GM12878 (cell line): ENCODE results near the gene MAML2. TPM values are rescaled to one million over a fixed set of nuclear protein-coding genes. Genes with fewer than 3 reads are reported as not detected.

Source experiments
- ATAC-seq: fragments of 200-7000 bp; cut with Tn5 transposase; 3 replicates; pipeline ENCODE4 v1.9.1; 2020; ENCODE audit warnings: mild to moderate bottlenecking, moderate library complexity
- BruUV-seq: library from RNA; stranded (reverse); fragments of 400-500 nt; replicated peaks from 2 replicates; lab custom pipeline; 2021; lab: Mats Ljungman, UMichigan
- CTCF ChIA-PET: fragments of 300-600 bp; sonication (Branson Sonifier 250); formaldehyde crosslinking; extraction: SDS; loops from one replicate; lab custom pipeline; 2021; ENCODE audit warnings: inconsistent platforms; lab: Yijun Ruan, JAX
- POLR2A ChIA-PET: fragments of 350-600 bp; formaldehyde crosslinking; extraction: SDS; loops from one replicate; lab custom pipeline; 2021; ENCODE audit warnings: inconsistent platforms; lab: Charles Lee
- RAD21 ChIA-PET: fragments of 300-600 bp; sonication (Branson Sonifier 250); formaldehyde crosslinking; loops from one replicate; lab custom pipeline; 2023; ENCODE audit warnings: antibody characterized with exemption; ENCODE audit not compliant: unreplicated experiment; lab: Charles Lee
- SMC1A ChIA-PET: fragments of 300-600 bp; sonication (Branson Sonifier 250); formaldehyde crosslinking; loops from one replicate; lab custom pipeline; 2023; ENCODE audit not compliant: unreplicated experiment, uncharacterized antibody; lab: Charles Lee
- DNase-seq: peaks from one replicate; pipeline ENCODE4 v3.0.0-alpha.2; 2011; ENCODE audit warnings: low read depth, low spot score
- FAIRE-seq: peaks from 3 replicates; lab custom pipeline; 2011; peaks lifted over from hg19 to GRCh38; lab: Jason Lieb, UNC
- H2AFZ ChIP-seq: 2 replicates; pipeline ENCODE4 v1.6.0; 2011; ENCODE audit warnings: low read depth, low read length, control low read depth; ENCODE audit not compliant: control insufficient read depth
- H3K27ac ChIP-seq: 2 replicates; pipeline ENCODE4 v1.5.1; 2011; ENCODE audit warnings: control low read depth; ENCODE audit not compliant: control insufficient read depth, insufficient read depth
- H3K27me3 ChIP-seq, 2 experiments: replicated peaks in 1 of 2; 2 replicates each; pipeline versions ENCODE4 v1.6.0 to v1.6.1; 2011; ENCODE audit warnings: low read length in 1 of 2; ENCODE audit not compliant: control insufficient read depth in 2 of 2, insufficient read depth in 2 of 2
- H3K36me3 ChIP-seq, 2 experiments: 2 replicates each; pipeline ENCODE4 v1.5.1; 2011; ENCODE audit warnings: low read length in 1 of 2; ENCODE audit not compliant: control insufficient read depth in 2 of 2, insufficient read depth in 2 of 2
- H3K4me1 ChIP-seq: 2 replicates; pipeline ENCODE4 v1.6.1; 2011; ENCODE audit warnings: mild to moderate bottlenecking, low read length, moderate library complexity, mixed read lengths; ENCODE audit not compliant: control insufficient read depth, insufficient read depth
- H3K4me2 ChIP-seq: 2 replicates; pipeline ENCODE4 v1.6.0; 2011; ENCODE audit warnings: control low read depth; ENCODE audit not compliant: control insufficient read depth, insufficient read depth
- H3K4me3 ChIP-seq: fragments of 200-600 bp; sonication (generic); 2 replicates; pipeline ENCODE4 v1.5.1; 2016
- H3K79me2 ChIP-seq: 2 replicates; pipeline ENCODE4 v1.6.0; 2011; ENCODE audit warnings: low read length; ENCODE audit not compliant: control insufficient read depth, insufficient read depth
- H3K9ac ChIP-seq: 2 replicates; pipeline ENCODE4 v1.8.0; 2011; ENCODE audit warnings: low read length, control low read depth, mixed read lengths; ENCODE audit not compliant: control insufficient read depth, insufficient read depth
- H3K9me3 ChIP-seq: replicated peaks from 3 replicates; pipeline ENCODE4 v1.5.1; 2011; ENCODE audit warnings: mild to moderate bottlenecking, low read length; ENCODE audit not compliant: control insufficient read depth, insufficient read depth
- H4K20me1 ChIP-seq: 2 replicates; pipeline ENCODE4 v1.6.0; 2011; ENCODE audit not compliant: control insufficient read depth, insufficient read depth
- CHD4 ChIP-seq: fragments of 200-600 bp; sonication (generic); IDR thresholded peaks from 2 replicates; pipeline ENCODE4 v1.6.1; 2016; ENCODE audit warnings: mild to moderate bottlenecking
- CREB1 ChIP-seq: IDR thresholded peaks from 2 replicates; pipeline ENCODE4 v1.6.1; 2012; ENCODE audit warnings: low read depth, mild to moderate bottlenecking, inconsistent platforms
- LARP7 ChIP-seq: fragments of 450-650 bp; IDR thresholded peaks from 2 replicates; pipeline ENCODE4 v1.6.1; 2017; ENCODE audit warnings: mild to moderate bottlenecking
- MXI1 ChIP-seq: fragments of 150-350 bp; IDR thresholded peaks from 2 replicates; pipeline ENCODE4 v1.6.1; 2011; ENCODE audit warnings: low read depth, mild to moderate bottlenecking, inconsistent platforms, low read length, improper control_type of control experiment
- NFYB ChIP-seq: IDR thresholded peaks from 2 replicates; pipeline ENCODE4 v1.6.1; 2011; ENCODE audit warnings: low read depth, mild to moderate bottlenecking, low read length, improper control_type of control experiment, moderate library complexity; ENCODE audit not compliant: insufficient read depth
- NR2C2 ChIP-seq: IDR thresholded peaks from 2 replicates; pipeline ENCODE4 v1.6.1; 2011; ENCODE audit warnings: borderline replicate concordance, low read depth; ENCODE audit not compliant: control insufficient read depth, insufficient read length
- PML ChIP-seq: IDR thresholded peaks from 2 replicates; pipeline ENCODE4 v1.6.1; 2012; ENCODE audit warnings: low read length, inconsistent platforms
- PRDM15 ChIP-seq: fragments of 450-650 bp; formaldehyde crosslinking; IDR thresholded peaks from 2 replicates; pipeline ENCODE4 v1.4.0; 2020; ENCODE audit warnings: mild to moderate bottlenecking, moderate library complexity
- SMARCA5 ChIP-seq: fragments of 450-650 bp; IDR thresholded peaks from 2 replicates; pipeline ENCODE4 v1.6.1; 2017; ENCODE audit warnings: mild to moderate bottlenecking
- SPI1 ChIP-seq: IDR thresholded peaks from 2 replicates; pipeline ENCODE4 v1.6.1; 2011; ENCODE audit warnings: low read depth, mild to moderate bottlenecking, low read length, moderate library complexity, borderline replicate concordance; ENCODE audit not compliant: insufficient read depth
- STAT3 ChIP-seq: IDR thresholded peaks from 2 replicates; pipeline ENCODE4 v1.6.1; 2011; ENCODE audit warnings: low read depth, low read length, improper control_type of control experiment
- TBL1XR1 ChIP-seq: IDR thresholded peaks from 2 replicates; pipeline ENCODE4 v1.6.1; 2012; ENCODE audit warnings: low read depth, low read length, improper control_type of control experiment
- WRNIP1 ChIP-seq: IDR thresholded peaks from 2 replicates; pipeline ENCODE4 v1.6.1; 2011; ENCODE audit warnings: low read depth, low read length, improper control_type of control experiment, borderline replicate concordance
- ZNF687 ChIP-seq: fragments of 450-650 bp; IDR thresholded peaks from 2 replicates; pipeline ENCODE4 v1.6.1; 2017; ENCODE audit warnings: mild to moderate bottlenecking, moderate library complexity
- ZSCAN29 ChIP-seq: fragments of 450-650 bp; IDR thresholded peaks from 2 replicates; pipeline ENCODE4 v1.6.1; 2017; ENCODE audit warnings: mild to moderate bottlenecking, moderate library complexity
- WGBS: methylation state at CpG from one replicate; pipeline ENCODE4 v1.1.6; 2016; ENCODE audit warnings: low lambda C conversion rate; ENCODE audit not compliant: insufficient replicate concordance, insufficient coverage; ENCODE audit errors: missing lambda C conversion rate; 5-methylcytosine and 5-hydroxymethylcytosine counted together
- in situ Hi-C: fragments of 300-500 bp; cut with MboI; formaldehyde crosslinking; loops from 9 replicates; pipeline ENCODE4 v1.14.3; 2018; ENCODE audit warnings: mixed read lengths
- intact Hi-C: fragments of 100-400 bp; cut with micrococcal nuclease; formaldehyde crosslinking; loops from one replicate; pipeline ENCODE4 v1.14.2; 2022; ENCODE audit not compliant: unreplicated experiment
- polyA plus RNA-seq, 11 experiments: library from polyadenylated mRNA; depleted of rRNA in 4 of 11; unstranded in 6 of 11; stranded (reverse) in 5 of 11; fragments of >200 nt; fragmentation: Nextera tagmentation in 4 of 11; fragmentation: Illumina TruSeq in 1 of 11; extraction: Ambion mirVana in 4 of 11; extraction: Trizol in 1 of 11; gene quantifications; 1 replicate in 1 of 11; 2 replicates in 10 of 11; pipeline versions ENCODE4 v1.2.1 to v1.2.3, GENCODE V29; 2011 to 2016; ENCODE audit warnings: inconsistent platforms in 2 of 11, missing spikeins in 2 of 11, low read depth in 1 of 11
- total RNA-seq, 4 experiments: library from RNA; depleted of rRNA in 3 of 4; stranded (reverse); fragments of >200 nt in 3 of 4; fragmentation: Illumina TruSeq in 1 of 4; extraction: Trizol in 1 of 4; gene quantifications; 2 replicates each; pipeline versions ENCODE4 v1.2.1 to v1.2.3, GENCODE V29; 2013 to 2021

The MAML2 gene
- total and polyA plus RNA-seq, 10 of the 15 experiments (the other 5 are each of a cell fraction or from before 2014, with no cell fraction given), result 2.5 to 15.1 (median 12.0) TPM

GRCh38 chr11:96195671-96196070 lies 147.3 kb downstream of the MAML2 start (continued):
- no peak for TF ChIP-seq ZNF687
- no peak for TF ChIP-seq SMARCA5
- no peak for TF ChIP-seq ZSCAN29
- TF ChIP-seq PML, result no peak
- TF ChIP-seq WRNIP1, result no peak
- no peak for TF ChIP-seq CREB1

GRCh38 chr11:96194581-96195374 lies 148.2 kb downstream of the MAML2 start:
- Histone ChIP-seq H3K4me1 (peaks cover 55% of the 10 kb centered on the region), H3K4me2 (no peak overlapping the region), H3K9ac (no peak overlapping the region), H3K79me2 (peaks cover 28% of the 10 kb centered on the region), H4K20me1 (no peaks in the 10 kb centered on the region), H3K27ac (no peak overlapping the region), H3K9me3 (no peaks in the 10 kb centered on the region; the same call in 2 of the 3 replicates), H3K36me3 (0 out of 4 replicates have a peak, but pooled peaks cover 0 to 2% of the 10 kb centered on the region in 2 experiments), H3K27me3 (no peaks in the 10 kb centered on the region), H3K4me3 (no peak overlapping the region), H2AFZ (no peak overlapping the region)
- intact Hi-C loops (no loop called here), in situ Hi-C loops (no loop called here)
- ChIA-PET SMC1A (interaction anchor here (0.6 to 2.7 kb wide), 15 partner anchors 9 to 145 kb away, joined by 3 to 14 read pairs (median 4); no protein-coding TSS in a partner anchor), POLR2A (interaction anchor here (0.6 to 1.9 kb wide), 4 partner anchors 11 to 55 kb away, joined by 3 to 5 read pairs (median 4); no protein-coding TSS in a partner anchor), RAD21 (interaction anchor here (0.7 to 2.1 kb wide), 6 partner anchors 9 to 146 kb away, joined by 3 to 9 read pairs (median 4); no protein-coding TSS in a partner anchor), CTCF (interaction anchor here (1.2 to 1.9 kb wide), 4 partner anchors 137 to 149 kb away, joined by 4 to 8 read pairs (median 6); partner anchors contain the start of gene MAML2)
- ATAC-seq (no peak), DNase-seq (no peak), FAIRE-seq (no peak)
- no TSS peak for BruUV-seq
- 100% methylated on average over 1 of the region's 1 CpG for WGBS
- TF ChIP-seq NFYB (no peak), MXI1 (no peak), SMARCA5 (no peak), PRDM15 (CRISPR knock-in tag) (no peak), LARP7 (no peak), TBL1XR1 (no peak), STAT3 (no peak), NR2C2 (no peak), CHD4 (no peak), SPI1 (no peak)
